ENCODE measurements around the gene PRKCB. TPM values are rescaled to one million over a fixed set of nuclear protein-coding genes. Genes with fewer than 3 reads are reported as not detected.

PRKCB gene
- total RNA-seq, 3 donors from 2014 or later = 1.3 to 5.3 (median 4.7) TPM

- DNase-seq (ENCODE audit: low spot score in 2 of 2) = no peak
- intact Hi-C loops (cut with DNase I; ENCODE audit: low total_unique reads) = no loop called here
- Histone ChIP-seq H3K4me1 (no peaks in the 10 kb centered on the region), H3K27me3 (no peaks in the 10 kb centered on the region), H3K27ac (no peak overlapping the region), H3K4me3 (no peak overlapping the region), H3K9me3 (no peaks in the 10 kb centered on the region), H3K36me3 (no peaks in the 10 kb centered on the region)
- TF ChIP-seq POLR2A (IDR thresholded peaks at IDR 0.05) (no peak), CTCF (IDR thresholded peaks at IDR 0.05) (no peak), POLR2AphosphoS5 (IDR thresholded peaks at IDR 0.05) (no peak)
Measured at GRCh38 chr16:23990507-23990906, 154.7 kb downstream of the PRKCB start.

GRCh38 chr16:23991066-23991465, 155.3 kb downstream of the PRKCB start:
- Histone ChIP-seq H3K9me3 (no peaks in the 10 kb centered on the region), H3K27me3 (no peaks in the 10 kb centered on the region)
- intact Hi-C loops (cut with DNase I; ENCODE audit: low total_unique reads) = no loop called here

GRCh38 chr16:23994615-23995014, 158.8 kb downstream of the PRKCB start:
- H3K4me1 ChIP-seq = no peaks in the 10 kb centered on the region
- no peaks in the 10 kb centered on the region for H3K36me3 ChIP-seq
- TF ChIP-seq POLR2A (IDR thresholded peaks at IDR 0.05) = no peak
- TF ChIP-seq POLR2AphosphoS5 (IDR thresholded peaks at IDR 0.05) = no peak
- TF ChIP-seq CTCF (IDR thresholded peaks at IDR 0.05) = no peak
- no peak overlapping the region for H3K4me3 ChIP-seq
- H3K27me3 ChIP-seq = no peaks in the 10 kb centered on the region
- no peak for DNase-seq (ENCODE audit: low spot score in 2 of 2)
- no peak overlapping the region for H3K27ac ChIP-seq
- intact Hi-C loops (cut with DNase I; ENCODE audit: low total_unique reads) = no loop called here
- no peaks in the 10 kb centered on the region for H3K9me3 ChIP-seq

More at GRCh38 chr16:23991066-23991465, 155.3 kb downstream of the PRKCB start:
- Histone ChIP-seq H3K36me3 (no peaks in the 10 kb centered on the region), H3K4me3 (no peak overlapping the region), H3K4me1 (no peaks in the 10 kb centered on the region), H3K27ac (no peak overlapping the region)
- TF ChIP-seq POLR2AphosphoS5 (IDR thresholded peaks at IDR 0.05) (no peak), POLR2A (IDR thresholded peaks at IDR 0.05) (no peak), CTCF (IDR thresholded peaks at IDR 0.05) (no peak)
- no peak for DNase-seq (ENCODE audit: low spot score in 2 of 2)

GRCh38 chr16:23996258-23996955, 160.6 kb downstream of the PRKCB start:
- no peak overlapping the region for H3K27ac ChIP-seq
- intact Hi-C loops (cut with DNase I; ENCODE audit: low total_unique reads) = no loop called here
- no peaks in the 10 kb centered on the region for H3K9me3 ChIP-seq
- no peaks in the 10 kb centered on the region for H3K4me1 ChIP-seq
- no peaks in the 10 kb centered on the region for H3K36me3 ChIP-seq
- no peaks in the 10 kb centered on the region for H3K27me3 ChIP-seq
- DNase-seq (ENCODE audit: low spot score in 2 of 2) = no peak
- H3K4me3 ChIP-seq = no peak overlapping the region
- no peak for TF ChIP-seq POLR2AphosphoS5 (IDR thresholded peaks at IDR 0.05)
- no peak for TF ChIP-seq POLR2A (IDR thresholded peaks at IDR 0.05)
- TF ChIP-seq CTCF (IDR thresholded peaks at IDR 0.05) = no peak

GRCh38 chr16:23998771-23999170, 163.0 kb downstream of the PRKCB start:
- Histone ChIP-seq H3K4me1 (no peaks in the 10 kb centered on the region), H3K4me3 (no peak overlapping the region), H3K36me3 (no peaks in the 10 kb centered on the region), H3K9me3 (no peaks in the 10 kb centered on the region), H3K27me3 (no peaks in the 10 kb centered on the region), H3K27ac (no peak overlapping the region)
- intact Hi-C loops (cut with DNase I; ENCODE audit: low total_unique reads) = no loop called here
- DNase-seq (ENCODE audit: low spot score in 2 of 2) = no peak
- no peak for TF ChIP-seq POLR2AphosphoS5 (IDR thresholded peaks at IDR 0.05)
